Smooth muscle cell (in vitro differentiated cells): ENCODE measurements around the gene PPFIBP2. TPM values are rescaled to one million over a fixed set of nuclear protein-coding genes. Genes with fewer than 3 reads are reported as not detected.

Experiments used
- DNase-seq: peaks from one replicate; lab custom pipeline; 2025; ENCODE audit not compliant: unreplicated experiment; lab: John Stamatoyannopoulos, UW
- H2AFZ ChIP-seq: fragments of 200-600 bp; sonication (generic); 2 replicates; pipeline ENCODE4 v1.6.0; 2016; ENCODE audit warnings: antibody characterized with exemption, low read depth, mild to moderate bottlenecking
- H3F3A ChIP-seq: fragments of 200-600 bp; sonication (generic); 2 replicates; pipeline ENCODE4 v1.6.0; 2017; ENCODE audit warnings: antibody characterized with exemption, low read depth
- H3K27ac ChIP-seq: fragments of 200-600 bp; sonication (generic); 2 replicates; pipeline ENCODE4 v1.5.1; 2016; ENCODE audit warnings: low read depth, mild to moderate bottlenecking
- H3K27me3 ChIP-seq: fragments of 200-600 bp; sonication (generic); 2 replicates; pipeline ENCODE4 v1.6.1; 2016; ENCODE audit warnings: low read depth, mild to moderate bottlenecking
- H3K36me3 ChIP-seq: fragments of 200-600 bp; sonication (generic); 2 replicates; pipeline ENCODE4 v1.5.1; 2016; ENCODE audit warnings: low read depth
- H3K4me1 ChIP-seq: fragments of 200-600 bp; sonication (generic); 2 replicates; pipeline ENCODE4 v1.5.1; 2016; ENCODE audit warnings: low read depth
- H3K4me2 ChIP-seq: fragments of 200-600 bp; sonication (generic); 2 replicates; pipeline ENCODE4 v1.6.0; 2016; ENCODE audit warnings: mild to moderate bottlenecking
- H3K4me3 ChIP-seq: fragments of 200-600 bp; sonication (generic); 2 replicates; pipeline ENCODE4 v1.5.1; 2016; ENCODE audit warnings: mild to moderate bottlenecking
- H3K79me2 ChIP-seq: fragments of 200-600 bp; sonication (generic); 2 replicates; pipeline ENCODE4 v1.6.0; 2016; ENCODE audit warnings: low read depth, mild to moderate bottlenecking
- H3K9ac ChIP-seq: fragments of 200-600 bp; sonication (generic); 2 replicates; pipeline ENCODE4 v1.6.0; 2016; ENCODE audit warnings: low read depth
- H3K9me3 ChIP-seq: fragments of 200-600 bp; sonication (generic); replicated peaks from 2 replicates; pipeline ENCODE4 v1.5.1; 2016; ENCODE audit warnings: low read depth
- H4K20me1 ChIP-seq: fragments of 200-600 bp; sonication (generic); 2 replicates; pipeline ENCODE4 v1.6.0; 2016; ENCODE audit warnings: low read depth
- WGBS: methylation state at CpG from one replicate; pipeline ENCODE4 v1.1.7; 2016; ENCODE audit warnings: low lambda C conversion rate; 5-methylcytosine and 5-hydroxymethylcytosine counted together
- polyA plus RNA-seq: library from polyadenylated mRNA; unstranded; fragments of >200 nt; fragmentation: Nextera tagmentation; extraction: Ambion mirVana; gene quantifications from 2 replicates; pipeline ENCODE4 v1.2.1, GENCODE V29; 2016
- total RNA-seq: library from RNA; depleted of rRNA; stranded (reverse); fragments of >200 nt; gene quantifications from 2 replicates; pipeline ENCODE4 v1.2.3, GENCODE V29; 2014
- TF ChIP-seq, protein P1 (sequence below): fragments of 200-600 bp; sonication (generic); IDR thresholded peaks from 2 replicates; pipeline ENCODE4 v1.5.1; 2017; ENCODE audit warnings: borderline replicate concordance, mild to moderate bottlenecking, antibody characterized with exemption; ENCODE audit not compliant: insufficient read depth, poor library complexity, severe bottlenecking

The PPFIBP2 gene
- total and polyA plus RNA-seq, 2 experiments from 2014 or later, result 9.8 to 20.2 TPM

DNA sequence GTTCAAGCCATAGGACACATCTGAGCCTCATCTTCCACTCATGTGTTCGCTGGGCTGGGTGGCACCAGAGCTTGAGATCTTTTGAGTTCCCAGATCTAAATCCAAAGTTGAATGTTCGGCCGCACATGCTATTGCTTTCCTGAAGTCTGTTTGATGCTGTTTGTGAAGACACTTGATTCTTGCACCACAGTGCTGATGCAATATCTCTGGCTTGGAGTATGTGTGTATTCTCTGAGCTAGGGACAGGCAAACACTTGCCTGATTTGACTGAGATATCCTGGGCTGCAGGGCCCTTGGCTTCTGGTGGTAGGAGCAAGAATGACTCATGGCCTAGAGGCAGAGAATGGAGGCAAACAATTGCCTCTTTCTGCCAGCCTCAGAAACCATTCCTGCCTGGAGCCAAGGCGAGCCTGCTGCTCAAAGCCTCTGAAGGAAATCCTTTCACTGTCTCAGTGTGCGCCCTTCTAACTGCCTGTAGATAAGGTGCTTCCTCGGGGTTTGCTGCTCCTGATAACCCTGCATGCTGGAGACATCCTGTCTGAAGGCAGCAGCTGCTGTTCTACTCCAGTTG, 86.5 kb downstream of the PPFIBP2 start:
- Histone ChIP-seq H3K27me3 (no peaks in the 10 kb centered on the region), H3K4me3 (no peak overlapping the region), H3F3A (peaks cover 14% of the 10 kb centered on the region), H3K4me2 (peak overlapping the region; percentile 53), H3K27ac (peak overlapping the region; percentile 69), H3K9ac (no peak overlapping the region), H3K4me1 (peaks cover 28% of the 10 kb centered on the region), H4K20me1 (no peaks in the 10 kb centered on the region), H3K36me3 (no peaks in the 10 kb centered on the region), H2AFZ (no peak overlapping the region), H3K9me3 (no peaks in the 10 kb centered on the region), H3K79me2 (no peaks in the 10 kb centered on the region)
- 30% methylated on average over 6 of the region's 6 CpGs for WGBS
- DNase-seq, result no peak
- TF ChIP-seq, protein P1, sequence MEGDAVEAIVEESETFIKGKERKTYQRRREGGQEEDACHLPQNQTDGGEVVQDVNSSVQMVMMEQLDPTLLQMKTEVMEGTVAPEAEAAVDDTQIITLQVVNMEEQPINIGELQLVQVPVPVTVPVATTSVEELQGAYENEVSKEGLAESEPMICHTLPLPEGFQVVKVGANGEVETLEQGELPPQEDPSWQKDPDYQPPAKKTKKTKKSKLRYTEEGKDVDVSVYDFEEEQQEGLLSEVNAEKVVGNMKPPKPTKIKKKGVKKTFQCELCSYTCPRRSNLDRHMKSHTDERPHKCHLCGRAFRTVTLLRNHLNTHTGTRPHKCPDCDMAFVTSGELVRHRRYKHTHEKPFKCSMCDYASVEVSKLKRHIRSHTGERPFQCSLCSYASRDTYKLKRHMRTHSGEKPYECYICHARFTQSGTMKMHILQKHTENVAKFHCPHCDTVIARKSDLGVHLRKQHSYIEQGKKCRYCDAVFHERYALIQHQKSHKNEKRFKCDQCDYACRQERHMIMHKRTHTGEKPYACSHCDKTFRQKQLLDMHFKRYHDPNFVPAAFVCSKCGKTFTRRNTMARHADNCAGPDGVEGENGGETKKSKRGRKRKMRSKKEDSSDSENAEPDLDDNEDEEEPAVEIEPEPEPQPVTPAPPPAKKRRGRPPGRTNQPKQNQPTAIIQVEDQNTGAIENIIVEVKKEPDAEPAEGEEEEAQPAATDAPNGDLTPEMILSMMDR, result no peak

- peaks cover 14% of the 10 kb centered on the region for H3F3A ChIP-seq
- H3K79me2 ChIP-seq, result no peaks in the 10 kb centered on the region
- TF ChIP-seq, protein P1, result no peak
- H3K9me3 ChIP-seq, result no peaks in the 10 kb centered on the region
- peaks cover 11% of the 10 kb centered on the region for H3K4me1 ChIP-seq
- H3K4me2 ChIP-seq, result no peak overlapping the region
- H3K4me3 ChIP-seq, result no peak overlapping the region
- no peak for DNase-seq
- no peak overlapping the region for H3K9ac ChIP-seq
- H3K27ac ChIP-seq, result no peak overlapping the region
- WGBS, result 59% methylated on average over 4 of the region's 4 CpGs
- no peaks in the 10 kb centered on the region for H3K36me3 ChIP-seq
- H4K20me1 ChIP-seq, result no peaks in the 10 kb centered on the region
- no peak overlapping the region for H2AFZ ChIP-seq
- no peaks in the 10 kb centered on the region for H3K27me3 ChIP-seq
Observed at GRCh38 chr11:7603031-7603781, 89.4 kb downstream of the PPFIBP2 start.

GRCh38 chr11:7604331-7604955, 90.6 kb downstream of the PPFIBP2 start:
- TF ChIP-seq, protein P1, result no peak
- WGBS, result 80% methylated on average over 3 of the region's 3 CpGs
- no peaks in the 10 kb centered on the region for H3K36me3 ChIP-seq

More at GRCh38 chr11:7604331-7604955, 90.6 kb downstream of the PPFIBP2 start:
- Histone ChIP-seq H3F3A (peaks cover 12% of the 10 kb centered on the region), H3K9ac (no peak overlapping the region), H3K79me2 (no peaks in the 10 kb centered on the region), H3K27ac (no peak overlapping the region), H3K4me3 (no peak overlapping the region), H2AFZ (no peak overlapping the region), H4K20me1 (no peaks in the 10 kb centered on the region), H3K9me3 (no peaks in the 10 kb centered on the region), H3K4me2 (no peak overlapping the region), H3K4me1 (peaks cover 11% of the 10 kb centered on the region), H3K27me3 (no peaks in the 10 kb centered on the region)
- no peak for DNase-seq
